Breast epithelium (tissue), 3 donors: ENCODE measurements around the gene LOXL4.

Experiments
- CTCF ChIP-seq, 3 donors: fragments of 450-650 bp; IDR thresholded peaks; one replicate each; pipeline ENCODE4 v1.5.1; 2016 to 2017; ENCODE audit warnings: antibody characterized with exemption in 3 of 3, mild to moderate bottlenecking in 3 of 3, moderate library complexity in 3 of 3
- POLR2A ChIP-seq: fragments of 450-650 bp; IDR thresholded peaks from one replicate; pipeline ENCODE4 v1.6.1; 2016; ENCODE audit warnings: antibody characterized with exemption, mild to moderate bottlenecking, moderate library complexity

- no peak for TF ChIP-seq CTCF (IDR thresholded peaks at IDR 0.05)
- TF ChIP-seq POLR2A = no peak
Observed at GRCh38 chr10:98260752-98261151, 7.2 kb downstream of the LOXL4 start.
